Measurements from ENCODE around the gene INPP4A. TPM values are rescaled to one million over a fixed set of nuclear protein-coding genes. Genes with fewer than 3 reads are reported as not detected.

Gene INPP4A
- total RNA-seq, 1 donor from 2014 or later = 125 TPM

DNA sequence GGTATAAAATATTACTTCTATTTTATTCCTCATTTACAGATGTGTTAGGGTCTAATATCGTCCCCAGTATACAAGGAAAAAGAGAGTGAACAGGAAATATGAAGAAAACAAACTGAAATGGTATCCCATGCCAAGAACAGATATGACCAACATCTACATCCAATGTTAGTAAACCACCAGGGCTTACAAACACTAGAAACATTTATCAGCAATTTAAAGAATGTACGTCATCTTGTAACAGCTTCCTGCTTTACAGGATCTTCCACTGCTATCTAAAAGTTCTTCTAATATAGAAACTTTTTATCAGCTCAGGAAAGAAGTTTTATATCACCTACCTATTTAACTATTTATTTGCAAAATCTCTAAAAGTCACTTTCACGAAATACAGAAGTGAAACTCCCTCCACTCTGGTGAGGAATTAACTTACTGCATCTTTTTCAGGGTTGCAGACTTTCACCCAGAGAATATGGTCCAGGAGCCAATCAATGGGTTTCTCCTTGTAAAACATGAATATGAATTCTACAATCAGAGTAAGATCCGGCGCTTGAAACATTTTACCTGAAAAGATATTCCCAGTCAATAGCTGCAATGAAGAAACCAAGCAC lies 198.9 kb downstream of the INPP4A start:
- DNase-seq = no peak

Other genes starting within 250 kb of the INPP4A start
- gene CNGA3, start 98.4 kb upstream of the INPP4A start, total RNA-seq = 4.4 TPM
- 61.0 TPM for gene COA5, start 163.7 kb downstream of the INPP4A start, total RNA-seq
- 51.8 TPM for gene UNC50, start 163.7 kb downstream of the INPP4A start, total RNA-seq

Measured in occipital lobe (tissue), 2 donors.